PC-3 (cell line): ENCODE results near the gene HOXB1. TPM values are rescaled to one million over a fixed set of nuclear protein-coding genes. Genes with fewer than 3 reads are reported as not detected.
A peak's percentile ranks its signal among the peaks of the same experiment; 100 is the strongest.

Experiments used
- ATAC-seq: fragments of 200-7000 bp; cut with Tn5 transposase; 2 replicates; pipeline ENCODE4 v1.9.1; 2020; ENCODE audit warnings: mild to moderate bottlenecking, moderate library complexity
- BruUV-seq: library from RNA; stranded (reverse); fragments of 400-500 nt; replicated peaks from 2 replicates; lab custom pipeline; 2021; lab: Mats Ljungman, UMichigan
- CTCF ChIA-PET: fragments of 300-600 bp; sonication (Branson Sonifier 250); formaldehyde crosslinking; loops from one replicate; lab custom pipeline; 2022; ENCODE audit warnings: antibody characterized with exemption; lab: Charles Lee
- POLR2A ChIA-PET: fragments of 300-600 bp; sonication (Branson Sonifier 250); formaldehyde crosslinking; loops from one replicate; lab custom pipeline; 2022; ENCODE audit warnings: antibody characterized with exemption; ENCODE audit not compliant: unreplicated experiment; lab: Charles Lee
- DNase-seq: peaks from one replicate; pipeline ENCODE4 v3.0.0-alpha.2; 2015
- H2AFZ ChIP-seq: fragments of 300-600 bp; sonication (generic); 2 replicates; pipeline ENCODE4 v1.6.0; 2016; ENCODE audit warnings: antibody characterized with exemption, low read length
- H3F3A ChIP-seq: fragments of 300-600 bp; sonication (generic); one replicate; pipeline ENCODE4 v1.6.0; 2017; ENCODE audit warnings: antibody characterized with exemption, low read length, control low read depth, mild to moderate bottlenecking; ENCODE audit not compliant: unreplicated experiment
- H3K27ac ChIP-seq: fragments of 300-600 bp; sonication (generic); 2 replicates; pipeline ENCODE4 v1.5.1; 2016; ENCODE audit warnings: mild to moderate bottlenecking, low read length
- H3K27me3 ChIP-seq: fragments of 300-600 bp; sonication (generic); 2 replicates; pipeline ENCODE4 v1.6.1; 2016; ENCODE audit warnings: low read length, mixed read lengths
- H3K36me3 ChIP-seq: fragments of 300-600 bp; sonication (generic); 2 replicates; pipeline ENCODE4 v1.6.1; 2016; ENCODE audit warnings: low read depth, mixed run types, low read length, mixed read lengths
- H3K4me1 ChIP-seq: fragments of 300-600 bp; sonication (generic); 2 replicates; pipeline ENCODE4 v1.5.1; 2016; ENCODE audit warnings: low read length; ENCODE audit not compliant: insufficient read depth
- H3K4me2 ChIP-seq: fragments of 300-600 bp; sonication (generic); 2 replicates; pipeline ENCODE4 v1.6.0; 2016; ENCODE audit warnings: low read length
- H3K4me3 ChIP-seq: fragments of 300-600 bp; sonication (generic); 2 replicates; pipeline ENCODE4 v1.5.1; 2016; ENCODE audit warnings: mild to moderate bottlenecking, low read length, mixed read lengths
- H3K79me2 ChIP-seq: fragments of 300-600 bp; sonication (generic); 2 replicates; pipeline ENCODE4 v1.6.1; 2017; ENCODE audit warnings: low read length, mixed read lengths
- H3K9ac ChIP-seq: fragments of 300-600 bp; sonication (generic); 2 replicates; pipeline ENCODE4 v1.6.0; 2016; ENCODE audit warnings: mild to moderate bottlenecking, low read length
- H3K9me2 ChIP-seq: fragments of 300-600 bp; sonication (generic); replicated peaks from 2 replicates; pipeline ENCODE4 v1.6.1; 2016; ENCODE audit warnings: mixed run types, low read length, mixed read lengths
- H3K9me3 ChIP-seq: fragments of 300-600 bp; sonication (generic); 2 replicates; pipeline ENCODE4 v1.6.1; 2016; ENCODE audit warnings: low read length, mixed read lengths
- H4K20me1 ChIP-seq: fragments of 300-600 bp; sonication (generic); 2 replicates; pipeline ENCODE4 v1.6.1; 2016; ENCODE audit warnings: low read length, mixed read lengths
- CTCF ChIP-seq: fragments of 300-600 bp; sonication (generic); conservative IDR thresholded peaks from 2 replicates; pipeline ENCODE4 v1.5.1; 2017; ENCODE audit warnings: antibody characterized with exemption, low read depth, mild to moderate bottlenecking, low read length
- EZH2 ChIP-seq: fragments of 300-600 bp; sonication (generic); IDR thresholded peaks from one replicate; pipeline ENCODE4 v1.6.1; 2017; ENCODE audit warnings: antibody characterized with exemption, mild to moderate bottlenecking, low read length; ENCODE audit not compliant: unreplicated experiment
- EZH2phosphoT487 ChIP-seq: fragments of 300-600 bp; sonication (generic); IDR thresholded peaks from 2 replicates; pipeline ENCODE4 v1.6.1; 2018; ENCODE audit warnings: mild to moderate bottlenecking, antibody characterized with exemption, low read length, borderline replicate concordance
- intact Hi-C: fragments of 100-400 bp; cut with micrococcal nuclease; formaldehyde crosslinking; loops from 2 replicates; pipeline ENCODE4 v1.9.0; 2023
- total RNA-seq: library from RNA; depleted of rRNA; stranded (reverse); fragments of >200 nt; gene quantifications from 2 replicates; pipeline ENCODE4 v1.2.3, GENCODE V29; 2014

The HOXB1 gene
- total RNA-seq, 1 experiment from 2014 or later = not detected

- Histone ChIP-seq H3K79me2 (no peaks in the 10 kb centered on the region), H3K4me1 (0 out of 2 replicates have a peak, but pooled peaks cover 2% of the 10 kb centered on the region), H3K4me2 (peak overlapping the region; percentile 50), H3K27ac (no peak overlapping the region), H3K4me3 (no peak overlapping the region), H3K9me3 (no peaks in the 10 kb centered on the region), H3K9me2 (no peaks in the 10 kb centered on the region), H3K9ac (no peak overlapping the region), H3F3A (no peaks in the 10 kb centered on the region), H4K20me1 (no peaks in the 10 kb centered on the region), H3K27me3 (no peaks in the 10 kb centered on the region), H3K36me3 (no peaks in the 10 kb centered on the region), H2AFZ (no peak overlapping the region)
- CTCF ChIA-PET = interaction anchor here (0.6 kb wide), 1 partner anchor 36 kb away, joined by 3 read pairs; no protein-coding TSS in a partner anchor
- intact Hi-C loops = no loop called here
- DNase-seq (no peak), ATAC-seq (no peak)
- TF ChIP-seq CTCF (no peak), EZH2phosphoT487 (no peak), EZH2 (no peak)
- POLR2A ChIA-PET = no interaction called here
- BruUV-seq = no TSS peak
Measured at GRCh38 chr17:48542114-48542656, 11.4 kb upstream of the HOXB1 start.

GRCh38 chr17:48541577-48542113, 10.8 kb upstream of the HOXB1 start:
- H4K20me1 ChIP-seq = no peaks in the 10 kb centered on the region
- no peaks in the 10 kb centered on the region for H3K9me3 ChIP-seq
- H2AFZ ChIP-seq = no peak overlapping the region
- no peaks in the 10 kb centered on the region for H3K36me3 ChIP-seq
- no peak overlapping the region for H3K4me3 ChIP-seq
- no peak overlapping the region for H3K9ac ChIP-seq
- no peaks in the 10 kb centered on the region for H3K9me2 ChIP-seq
- ChIA-PET POLR2A (no interaction called here), CTCF (interaction anchor here (0.6 kb wide), 1 partner anchor 36 kb away, joined by 3 read pairs; no protein-coding TSS in a partner anchor)
- no peak for TF ChIP-seq CTCF
- no peak for TF ChIP-seq EZH2
- no peak for TF ChIP-seq EZH2phosphoT487
- intact Hi-C loops = no loop called here
- no peak overlapping the region for H3K27ac ChIP-seq
- 0 out of 2 replicates have a peak, but pooled peaks cover 3% of the 10 kb centered on the region for H3K4me1 ChIP-seq
- ATAC-seq = no peak
- no TSS peak for BruUV-seq
- no peaks in the 10 kb centered on the region for H3F3A ChIP-seq
- no peaks in the 10 kb centered on the region for H3K27me3 ChIP-seq
- H3K4me2 ChIP-seq = no peak overlapping the region
- H3K79me2 ChIP-seq = no peaks in the 10 kb centered on the region
- no peak for DNase-seq

- H3K4me3 ChIP-seq = no peak overlapping the region
- no peak overlapping the region for H3K9ac ChIP-seq
- no peaks in the 10 kb centered on the region for H3K36me3 ChIP-seq
- no peaks in the 10 kb centered on the region for H4K20me1 ChIP-seq
- no peak overlapping the region for H2AFZ ChIP-seq
- H3K4me2 ChIP-seq = no peak overlapping the region
- intact Hi-C loops = no loop called here
- no peaks in the 10 kb centered on the region for H3K27me3 ChIP-seq
- H3K79me2 ChIP-seq = no peaks in the 10 kb centered on the region
- no peak for ATAC-seq
- 0 out of 2 replicates have a peak, but pooled peaks cover 3% of the 10 kb centered on the region for H3K4me1 ChIP-seq
- DNase-seq = no peak
- no peak overlapping the region for H3K27ac ChIP-seq
- ChIA-PET CTCF (no interaction called here), POLR2A (no interaction called here)
- H3K9me2 ChIP-seq = no peaks in the 10 kb centered on the region
- BruUV-seq = no TSS peak
- TF ChIP-seq EZH2 (no peak), EZH2phosphoT487 (no peak), CTCF (no peak)
- H3K9me3 ChIP-seq = no peaks in the 10 kb centered on the region
- no peaks in the 10 kb centered on the region for H3F3A ChIP-seq
Measured at GRCh38 chr17:48541036-48541576, 10.3 kb upstream of the HOXB1 start.
